ENCODE data around the gene CFAP74. TPM values are rescaled to one million over a fixed set of nuclear protein-coding genes. Genes with fewer than 3 reads are reported as not detected.

The CFAP74 gene
- total RNA-seq, 2 donors from 2014 or later = not detected

- DNase-seq (ENCODE audit: low spot score) (no peak), ATAC-seq (no peak)
- Mint-ChIP-seq H3K4me3 (no peak overlapping the region), H3K36me3 (no peaks in the 10 kb centered on the region), H3K9me3 (no peaks in the 10 kb centered on the region), H3K27ac (no peak overlapping the region), H3K27me3 (peaks cover 0 to 2% of the 10 kb centered on the region in 2 donors), H3K4me1 (ENCODE audit: low read depth in 2 of 2) (peaks cover 10 to 20% of the 10 kb centered on the region in 2 donors)
Observed at GRCh38 chr1:1895456-1896336, 107.9 kb downstream of the CFAP74 start.

DNA sequence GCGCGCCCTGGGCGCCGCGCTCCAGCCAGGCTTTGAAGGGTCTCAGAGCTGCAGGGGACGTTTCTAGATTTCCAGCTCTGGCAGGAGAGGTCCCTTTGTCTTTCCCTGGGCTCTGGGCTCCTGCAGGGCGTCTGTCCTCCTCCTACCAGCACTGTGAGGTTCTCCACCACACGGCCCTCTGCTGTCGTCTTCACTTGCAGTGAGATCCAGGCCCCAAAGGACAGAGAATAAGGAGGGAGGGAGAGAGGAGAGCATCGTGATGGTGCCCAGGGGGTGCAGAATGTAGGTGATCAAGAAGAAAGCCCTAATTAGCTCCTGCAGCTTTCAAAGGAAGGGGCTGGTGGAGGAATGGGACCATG lies 108.5 kb downstream of the CFAP74 start:
- DNase-seq (ENCODE audit: low spot score) = no peak
- Mint-ChIP-seq H3K27me3 (peaks cover 0 to 2% of the 10 kb centered on the region in 2 donors), H3K27ac (peak overlapping the region in 1 of 2 donors; percentile 39), H3K9me3 (no peaks in the 10 kb centered on the region), H3K36me3 (no peaks in the 10 kb centered on the region), H3K4me3 (no peak overlapping the region), H3K4me1 (ENCODE audit: low read depth in 2 of 2) (peaks cover 10 to 20% of the 10 kb centered on the region in 2 donors)
- ATAC-seq = no peak

DNA sequence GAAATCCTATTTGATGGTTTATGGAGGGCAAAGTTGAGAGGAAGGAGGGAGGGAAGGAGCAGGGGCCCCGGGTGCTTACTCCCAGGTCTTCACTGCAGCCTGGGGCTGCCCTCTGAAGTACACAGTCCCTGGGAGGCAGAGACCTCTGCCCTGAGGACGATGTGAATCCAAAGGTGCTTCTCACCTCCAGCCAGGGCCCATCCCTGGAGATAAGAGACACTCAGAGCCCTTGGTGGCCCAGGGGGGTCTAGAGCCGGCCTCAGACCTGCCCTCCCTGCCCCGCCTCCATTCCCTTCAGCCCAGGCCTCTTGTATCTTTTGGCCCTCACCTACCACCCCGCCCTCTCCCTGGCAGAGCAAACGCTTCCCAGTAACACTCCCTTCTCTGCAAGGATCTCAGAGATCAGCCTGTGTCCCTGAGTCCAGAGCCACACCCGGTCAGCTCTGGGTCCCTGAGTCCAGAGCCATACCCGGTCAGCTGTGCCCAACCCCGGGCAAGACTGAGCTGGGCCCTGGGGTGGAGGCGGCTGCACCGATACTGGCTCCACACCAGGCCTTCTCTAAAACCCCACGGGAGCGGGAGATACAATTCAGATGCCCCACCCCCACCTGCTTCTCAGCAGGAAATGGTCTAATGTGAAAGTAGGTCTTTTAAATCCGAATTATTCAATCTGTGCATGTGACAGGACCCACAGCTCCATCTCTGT lies 109.1 kb downstream of the CFAP74 start:
- H3K4me1 Mint-ChIP-seq (ENCODE audit: low read depth in 2 of 2) = peaks cover 10 to 20% of the 10 kb centered on the region in 2 donors
- H3K9me3 Mint-ChIP-seq = no peaks in the 10 kb centered on the region

GRCh38 chr1:1893997-1894353 lies 109.6 kb downstream of the CFAP74 start:
- Mint-ChIP-seq H3K9me3 (no peaks in the 10 kb centered on the region), H3K4me1 (ENCODE audit: low read depth in 2 of 2) (peaks cover 14 to 24% of the 10 kb centered on the region in 2 donors), H3K36me3 (no peaks in the 10 kb centered on the region), H3K27me3 (peaks cover 0 to 2% of the 10 kb centered on the region in 2 donors), H3K4me3 (no peak overlapping the region), H3K27ac (no peak overlapping the region)
- DNase-seq (ENCODE audit: low spot score) (no peak), ATAC-seq (no peak)

More for the DNA sequence above, 109.1 kb downstream of the CFAP74 start:
- no peak overlapping the region for H3K4me3 Mint-ChIP-seq
- no peaks in the 10 kb centered on the region for H3K36me3 Mint-ChIP-seq
- peak overlapping the region in 1 of 2 donors; percentile 39 for H3K27ac Mint-ChIP-seq
- DNase-seq (ENCODE audit: low spot score) = no peak
- peaks cover 0 to 2% of the 10 kb centered on the region in 2 donors for H3K27me3 Mint-ChIP-seq
- ATAC-seq = no peak

DNA sequence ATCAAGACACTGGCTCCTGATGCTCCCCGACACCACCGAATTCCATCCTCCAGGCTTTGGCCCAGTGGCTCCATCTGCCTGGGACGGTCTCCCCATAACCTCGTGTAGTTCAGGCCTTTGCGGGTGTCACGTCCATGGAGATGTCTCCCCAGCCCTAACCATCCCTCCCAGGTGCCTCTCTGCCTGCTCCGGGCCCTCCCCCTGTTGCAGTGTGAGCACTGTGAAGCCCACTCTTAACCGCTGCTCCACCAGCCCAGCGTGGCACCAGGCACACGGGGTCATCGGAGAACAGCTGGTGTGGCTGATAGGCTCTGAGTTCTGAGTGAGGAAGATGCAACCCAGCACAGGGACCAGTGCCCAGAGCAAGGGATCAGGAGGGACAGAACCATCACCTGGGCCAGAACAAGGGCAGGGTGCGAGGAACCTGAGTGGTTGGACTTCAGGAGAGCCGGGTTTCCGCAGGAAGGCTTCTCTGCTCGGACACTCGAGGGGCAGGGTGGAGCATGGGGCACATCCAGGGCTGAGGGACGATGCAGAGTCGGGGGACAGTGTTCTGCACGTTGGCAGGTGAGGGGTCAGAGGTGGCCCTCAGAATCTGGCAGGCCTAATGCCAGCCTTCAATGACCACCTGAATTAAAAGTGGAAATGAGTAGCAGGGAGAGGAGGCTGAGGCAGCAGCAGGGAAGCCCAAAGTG lies 110.1 kb downstream of the CFAP74 start:
- Mint-ChIP-seq H3K4me1 (ENCODE audit: low read depth in 2 of 2) (peaks cover 19 to 27% of the 10 kb centered on the region in 2 donors), H3K4me3 (no peak overlapping the region), H3K27me3 (peaks cover 0 to 2% of the 10 kb centered on the region in 2 donors), H3K9me3 (no peaks in the 10 kb centered on the region), H3K27ac (peak overlapping the region in 1 of 2 donors; percentile 79), H3K36me3 (no peaks in the 10 kb centered on the region)
- ATAC-seq (no peak), DNase-seq (ENCODE audit: low spot score) (no peak)

DNA sequence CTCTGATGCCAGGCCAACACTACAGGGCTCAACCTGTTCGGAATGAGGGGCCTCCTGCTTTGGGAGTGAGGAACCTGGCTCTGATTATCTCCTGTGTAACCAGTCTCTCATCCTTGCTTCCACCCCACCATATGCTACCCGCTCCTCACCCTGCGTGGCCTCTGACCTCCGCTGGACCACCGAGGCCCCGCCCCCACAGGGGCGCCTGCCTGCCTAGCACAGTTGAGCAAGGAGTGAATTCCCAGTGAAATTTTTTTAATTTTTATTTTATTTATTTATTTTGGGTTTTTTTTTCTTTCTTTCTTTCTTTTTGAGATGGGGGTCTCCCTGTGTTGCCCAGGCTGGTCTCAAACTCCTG lies 110.8 kb downstream of the CFAP74 start:
- Mint-ChIP-seq H3K4me3 (peak overlapping the region; percentile 88), H3K27ac (peak overlapping the region; percentile 79 to 84), H3K9me3 (no peaks in the 10 kb centered on the region), H3K27me3 (peaks cover 0 to 2% of the 10 kb centered on the region in 2 donors), H3K36me3 (no peaks in the 10 kb centered on the region), H3K4me1 (ENCODE audit: low read depth in 2 of 2) (peaks cover 25 to 27% of the 10 kb centered on the region in 2 donors)
- no peak for DNase-seq (ENCODE audit: low spot score)
- no peak for ATAC-seq

GRCh38 chr1:1892079-1892762 lies 111.4 kb downstream of the CFAP74 start:
- peaks cover 0 to 2% of the 10 kb centered on the region in 2 donors for H3K27me3 Mint-ChIP-seq
- H3K4me1 Mint-ChIP-seq (ENCODE audit: low read depth in 2 of 2) = peaks cover 28 to 29% of the 10 kb centered on the region in 2 donors
- peak overlapping the region; percentile 79 to 84 for H3K27ac Mint-ChIP-seq
- no peaks in the 10 kb centered on the region for H3K9me3 Mint-ChIP-seq
- peak overlapping the region; percentile 88 for H3K4me3 Mint-ChIP-seq
- ATAC-seq = no peak
- no peak for DNase-seq (ENCODE audit: low spot score)
- H3K36me3 Mint-ChIP-seq = no peaks in the 10 kb centered on the region

- H3K9me3 Mint-ChIP-seq = no peaks in the 10 kb centered on the region
- no peaks in the 10 kb centered on the region for H3K36me3 Mint-ChIP-seq
- ATAC-seq (peak; percentile 56 to 64), DNase-seq (ENCODE audit: low spot score) (peak; percentile 70)
- peaks cover 0 to 2% of the 10 kb centered on the region in 2 donors for H3K27me3 Mint-ChIP-seq
- peak overlapping the region; percentile 79 to 84 for H3K27ac Mint-ChIP-seq
- peaks cover 33 to 34% of the 10 kb centered on the region in 2 donors for H3K4me1 Mint-ChIP-seq (ENCODE audit: low read depth in 2 of 2)
- H3K4me3 Mint-ChIP-seq = peak overlapping the region; percentile 88
Observed at GRCh38 chr1:1891349-1892078, 112.1 kb downstream of the CFAP74 start.

GRCh38 chr1:1890506-1891348 lies 112.9 kb downstream of the CFAP74 start, which contains the start of gene GNB1:
GNB1 (minus strand) TSS chr1:1891087; CDS start chr1:1825453, 65,634 bp downstream.
- Mint-ChIP-seq H3K4me1 (ENCODE audit: low read depth in 2 of 2) (peaks cover 34 to 35% of the 10 kb centered on the region in 2 donors), H3K27me3 (peaks cover 0 to 1% of the 10 kb centered on the region in 2 donors), H3K9me3 (no peaks in the 10 kb centered on the region)

DNA sequence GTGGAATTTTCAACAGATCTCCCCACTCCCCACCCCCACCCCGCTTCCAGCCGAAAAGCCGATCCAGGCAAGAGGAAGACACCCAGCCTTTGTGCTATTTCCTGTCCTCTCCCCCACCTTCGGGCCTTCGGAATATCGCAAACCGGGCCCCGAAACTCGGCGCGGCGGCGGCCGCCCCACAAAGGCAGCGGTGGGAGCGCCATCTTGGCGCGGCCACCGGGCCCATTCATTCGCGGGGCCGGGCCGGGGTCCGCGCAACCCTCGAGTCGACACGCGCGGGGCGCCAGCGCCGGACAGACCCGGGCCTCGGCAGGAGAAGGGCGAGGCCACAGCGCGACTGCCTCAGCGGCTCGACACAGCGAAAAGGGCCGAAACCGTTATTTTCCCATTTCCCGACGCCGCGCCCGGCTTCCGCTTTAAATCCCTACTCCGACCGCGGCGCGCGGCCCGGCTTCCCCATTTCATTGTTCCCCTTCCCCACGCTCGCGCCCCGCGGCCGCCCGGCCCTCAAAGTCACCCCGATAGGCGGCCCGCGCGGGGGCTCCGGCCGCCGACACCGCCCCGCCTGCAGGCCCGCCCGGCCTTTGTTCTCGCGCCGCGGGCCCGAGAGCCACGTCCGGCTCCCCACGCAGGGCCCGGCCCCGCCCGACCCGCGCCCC lies 113.6 kb downstream of the CFAP74 start:
- Mint-ChIP-seq H3K27ac (peak overlapping the region; percentile 75 to 90), H3K4me3 (peak overlapping the region; percentile 91), H3K27me3 (no peaks in the 10 kb centered on the region), H3K4me1 (ENCODE audit: low read depth in 2 of 2) (peaks cover 33 to 34% of the 10 kb centered on the region in 2 donors), H3K9me3 (no peaks in the 10 kb centered on the region), H3K36me3 (no peaks in the 10 kb centered on the region)
- ATAC-seq (peak; percentile 66 to 69), DNase-seq (ENCODE audit: low spot score) (peak; percentile 78)

More at GRCh38 chr1:1890506-1891348, 112.9 kb downstream of the CFAP74 start, which contains the start of gene GNB1:
- peak; percentile 92 for DNase-seq (ENCODE audit: low spot score)
- no peaks in the 10 kb centered on the region for H3K36me3 Mint-ChIP-seq
- peak within 1 kb of the TSS; percentile 91 for H3K4me3 Mint-ChIP-seq
- ATAC-seq = peak; percentile 87 to 92
- peak within 1 kb of the TSS; percentile 79 to 90 for H3K27ac Mint-ChIP-seq

DNA sequence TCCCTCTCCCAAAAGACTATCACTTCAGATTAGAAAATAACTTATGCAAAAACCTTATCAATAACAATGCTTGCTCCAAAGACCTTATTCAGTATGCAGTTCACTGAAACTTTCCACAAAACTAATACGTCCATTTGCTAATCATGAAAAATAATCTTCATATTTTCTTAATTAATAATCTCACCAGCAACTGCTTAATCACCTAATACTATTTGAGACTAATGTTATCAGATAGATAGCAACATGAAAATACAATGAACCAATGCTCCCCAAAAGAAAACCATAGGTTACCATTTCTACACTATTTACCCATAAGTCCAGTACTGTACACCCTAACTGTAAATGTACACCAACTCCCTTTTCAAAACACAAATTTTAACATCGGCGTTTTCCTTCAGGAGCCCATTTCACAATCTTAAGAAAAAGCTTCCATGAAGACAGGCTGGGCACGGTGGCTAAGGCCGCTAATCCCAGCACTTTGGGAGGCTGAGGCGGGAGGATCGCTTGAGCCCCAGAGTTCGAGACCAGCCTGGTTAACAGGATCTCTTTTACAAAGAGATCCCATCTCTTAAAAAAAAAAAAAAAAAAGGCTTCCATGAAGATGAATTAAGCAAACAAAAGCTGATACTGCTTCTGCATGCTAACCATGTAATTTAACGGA lies 114.4 kb downstream of the CFAP74 start:
- ATAC-seq (no peak), DNase-seq (ENCODE audit: low spot score) (no peak)
- Mint-ChIP-seq H3K9me3 (no peaks in the 10 kb centered on the region), H3K4me3 (peak overlapping the region; percentile 91), H3K27ac (peak overlapping the region; percentile 75 to 90), H3K4me1 (ENCODE audit: low read depth in 2 of 2) (peaks cover 28 to 34% of the 10 kb centered on the region in 2 donors), H3K36me3 (no peaks in the 10 kb centered on the region), H3K27me3 (no peaks in the 10 kb centered on the region)
